T1000 (cell line): ENCODE data around the gene DUSP3.

Experiments
- DNase-seq: peaks from one replicate; lab custom pipeline; 2025; ENCODE audit warnings: mixed read lengths; lab: John Stamatoyannopoulos, UW

DUSP3 gene

GRCh38 chr17:43728081-43728480 is 50.7 kb downstream of the DUSP3 start:
- DNase-seq, result no peak

GRCh38 chr17:43723697-43724359 is 54.9 kb downstream of the DUSP3 start:
- DNase-seq, result peak; percentile 91

GRCh38 chr17:43722870-43723665 is 55.7 kb downstream of the DUSP3 start:
- DNase-seq, result no peak

GRCh38 chr17:43722269-43722619 is 56.5 kb downstream of the DUSP3 start:
- DNase-seq, result no peak

GRCh38 chr17:43721537-43722268 is 57.1 kb downstream of the DUSP3 start:
- no peak for DNase-seq

- DNase-seq, result no peak
These were observed 58.3 kb downstream of the DUSP3 start for GRCh38 chr17:43720311-43721060.

GRCh38 chr17:43719578-43719977 is 59.2 kb downstream of the DUSP3 start:
- DNase-seq, result no peak

GRCh38 chr17:43718544-43718943 is 60.2 kb downstream of the DUSP3 start:
- no peak for DNase-seq

- no peak for DNase-seq
These were observed 60.9 kb downstream of the DUSP3 start for GRCh38 chr17:43717913-43718312.
